Prostate gland (tissue), 2 donors: ENCODE results near the gene KLK1. TPM values are rescaled to one million over a fixed set of nuclear protein-coding genes. Genes with fewer than 3 reads are reported as not detected.

Experiments used
- DNase-seq: peaks from one replicate; pipeline ENCODE4 v3.0.0-alpha.2; 2019; ENCODE audit warnings: low spot score
- H3K27ac ChIP-seq, 2 donors: fragments of 200-600 bp; sonication (generic); 2 replicates each; pipeline ENCODE4 v1.5.1; 2017 to 2019
- H3K27me3 ChIP-seq: fragments of 200-600 bp; sonication (generic); replicated peaks from 2 replicates; pipeline ENCODE4 v1.5.1; 2019; ENCODE audit not compliant: insufficient read depth
- H3K36me3 ChIP-seq, 2 donors: fragments of 200-600 bp; sonication (generic); 1 replicate in 1 of 2; 2 replicates in 1 of 2; pipeline versions ENCODE4 v1.5.1 to v1.8.1; 2017 to 2019
- H3K4me1 ChIP-seq: fragments of 200-600 bp; sonication (generic); replicated peaks from 2 replicates; pipeline ENCODE4 v1.5.1; 2019
- H3K4me3 ChIP-seq, 2 donors: fragments of 200-600 bp; sonication (generic); 2 replicates each; pipeline ENCODE4 v1.5.1; 2017 to 2019
- H3K9me3 ChIP-seq: fragments of 200-600 bp; sonication (generic); 2 replicates; pipeline ENCODE4 v1.5.1; 2017
- CTCF ChIP-seq, 4 experiments: fragments of 200-600 bp in 2 of 4; fragments of 450-650 bp in 2 of 4; sonication (generic) in 2 of 4; IDR thresholded peaks; 1 replicate in 3 of 4; 2 replicates in 1 of 4; pipeline ENCODE4 v1.5.1; 2016 to 2019; ENCODE audit warnings: antibody characterized with exemption in 4 of 4, mild to moderate bottlenecking in 2 of 4, moderate library complexity in 2 of 4
- POLR2A ChIP-seq: fragments of 450-650 bp; IDR thresholded peaks from one replicate; pipeline ENCODE4 v1.6.1; 2016; ENCODE audit warnings: antibody characterized with exemption, mild to moderate bottlenecking
- POLR2AphosphoS5 ChIP-seq: sonication (generic); formaldehyde crosslinking; IDR thresholded peaks from one replicate; pipeline ENCODE4 v1.6.1; 2017; ENCODE audit warnings: antibody characterized with exemption
- WGBS: methylation state at CpG from one replicate; pipeline ENCODE4 v1.1.5; 2018; 5-methylcytosine and 5-hydroxymethylcytosine counted together
- intact Hi-C: fragments of 100-400 bp; cut with DNase I; formaldehyde crosslinking; loops from one replicate; pipeline ENCODE4 v1.14.2; 2022
- total RNA-seq, 2 donors: library from RNA; depleted of rRNA; stranded (reverse); fragments of >200 nt; gene quantifications; one replicate each; pipeline ENCODE4 v1.1.0, GENCODE V29; 2016

The KLK1 gene
- total RNA-seq, 2 donors from 2014 or later: 8.3 to 45.2 TPM

GRCh38 chr19:50780753-50781435 lies 42.7 kb downstream of the KLK1 start:
- H3K4me3 ChIP-seq: no peak overlapping the region
- H3K27ac ChIP-seq: no peak overlapping the region
- H3K4me1 ChIP-seq: no peaks in the 10 kb centered on the region
- peaks cover 12% of the 10 kb centered on the region for H3K27me3 ChIP-seq
- TF ChIP-seq POLR2A (no peak), POLR2AphosphoS5 (no peak), CTCF (IDR thresholded peaks at IDR 0.05) (no peak)
- intact Hi-C loops: loop anchor here (5.0 kb wide), 1 partner anchor 244 kb away; no protein-coding TSS in a partner anchor
- no peaks in the 10 kb centered on the region for H3K9me3 ChIP-seq
- 63% methylated on average over 16 of the region's 16 CpGs for WGBS
- no peaks in the 10 kb centered on the region for H3K36me3 ChIP-seq
- DNase-seq: no peak

- WGBS: 32% methylated on average over 25 of the region's 25 CpGs
- peaks cover 12% of the 10 kb centered on the region for H3K27me3 ChIP-seq
Measured at GRCh38 chr19:50779504-50780457, 43.8 kb downstream of the KLK1 start.

GRCh38 chr19:50778906-50779430 lies 44.6 kb downstream of the KLK1 start:
- DNase-seq: no peak
- no peaks in the 10 kb centered on the region for H3K36me3 ChIP-seq
- H3K27me3 ChIP-seq: peaks cover 12% of the 10 kb centered on the region
- WGBS: 59% methylated on average over 7 of the region's 7 CpGs
- no peak overlapping the region for H3K27ac ChIP-seq
- H3K9me3 ChIP-seq: no peaks in the 10 kb centered on the region
- TF ChIP-seq POLR2AphosphoS5: no peak
- TF ChIP-seq POLR2A: no peak
- TF ChIP-seq CTCF (IDR thresholded peaks at IDR 0.05): no peak
- H3K4me1 ChIP-seq: no peaks in the 10 kb centered on the region
- no peak overlapping the region for H3K4me3 ChIP-seq
- intact Hi-C loops: no loop called here

More at GRCh38 chr19:50779504-50780457, 43.8 kb downstream of the KLK1 start:
- H3K27ac ChIP-seq: no peak overlapping the region
- intact Hi-C loops: loop anchor here (5.0 kb wide), 1 partner anchor 242 kb away; no protein-coding TSS in a partner anchor
- H3K36me3 ChIP-seq: no peaks in the 10 kb centered on the region
- no peaks in the 10 kb centered on the region for H3K4me1 ChIP-seq
- no peaks in the 10 kb centered on the region for H3K9me3 ChIP-seq
- H3K4me3 ChIP-seq: no peak overlapping the region
- DNase-seq: no peak
- no peak for TF ChIP-seq POLR2AphosphoS5
- no peak for TF ChIP-seq POLR2A
- no peak for TF ChIP-seq CTCF (IDR thresholded peaks at IDR 0.05)

- Histone ChIP-seq H3K36me3 (no peaks in the 10 kb centered on the region), H3K4me1 (no peaks in the 10 kb centered on the region), H3K27me3 (peaks cover 12% of the 10 kb centered on the region), H3K4me3 (no peak overlapping the region), H3K27ac (no peak overlapping the region), H3K9me3 (no peaks in the 10 kb centered on the region)
- TF ChIP-seq POLR2AphosphoS5: no peak
- TF ChIP-seq POLR2A: no peak
- TF ChIP-seq CTCF (IDR thresholded peaks at IDR 0.05): no peak
- no peak for DNase-seq
- intact Hi-C loops: no loop called here
- 1% methylated on average over 30 of the region's 30 CpGs for WGBS
Measured at GRCh38 chr19:50777830-50778303, 45.7 kb downstream of the KLK1 start.
